Esophagus squamous epithelium (tissue), 5 donors: Measurements from ENCODE around the gene ADGRB3. TPM values are rescaled to one million over a fixed set of nuclear protein-coding genes. Genes with fewer than 3 reads are reported as not detected.

Source experiments
- DNase-seq: peaks from one replicate; lab custom pipeline; 2025; lab: John Stamatoyannopoulos, UW
- H3K27ac ChIP-seq, 4 donors: fragments of 200-600 bp; sonication (generic); one replicate each; pipeline ENCODE4 v1.5.1; 2016 to 2019; ENCODE audit warnings: mild to moderate bottlenecking in 1 of 4
- H3K27me3 ChIP-seq, 4 donors: fragments of 200-600 bp; sonication (generic); 1 replicate in 3 of 4; 2 replicates in 1 of 4; pipeline versions ENCODE4 v1.5.1 to v1.6.0; 2017 to 2021; ENCODE audit warnings: antibody characterized with exemption in 1 of 4
- H3K36me3 ChIP-seq, 3 donors: fragments of 200-600 bp; sonication (generic); one replicate each; pipeline ENCODE4 v1.5.1; 2016 to 2019
- H3K4me1 ChIP-seq, 3 donors: fragments of 200-600 bp; sonication (generic); one replicate each; pipeline ENCODE4 v1.5.1; 2017 to 2019
- H3K4me3 ChIP-seq, 4 donors: fragments of 200-600 bp; sonication (generic); 1 replicate in 3 of 4; 2 replicates in 1 of 4; pipeline ENCODE4 v1.5.1; 2016 to 2019; ENCODE audit warnings: mild to moderate bottlenecking in 2 of 4, moderate library complexity in 1 of 4
- H3K9me3 ChIP-seq, 3 donors: fragments of 200-600 bp; sonication (generic); one replicate each; pipeline ENCODE4 v1.5.1; 2016 to 2019
- POLR2A ChIP-seq, 4 donors: fragments of 450-650 bp; IDR thresholded peaks; one replicate each; pipeline ENCODE4 v1.6.1; 2017; ENCODE audit warnings: antibody characterized with exemption in 4 of 4, mild to moderate bottlenecking in 4 of 4, moderate library complexity in 3 of 4
- WGBS, 2 donors: methylation state at CpG; one replicate each; pipeline ENCODE4 v1.1.5; 2018; 5-methylcytosine and 5-hydroxymethylcytosine counted together
- intact Hi-C: fragments of 100-400 bp; cut with DNase I; formaldehyde crosslinking; loops from one replicate; pipeline ENCODE4 v1.15.0; 2022
- total RNA-seq, 4 donors: library from RNA; depleted of rRNA; stranded (reverse); fragments of >200 nt; gene quantifications; one replicate each; pipeline ENCODE4 v1.1.0, GENCODE V29; 2016
- TF ChIP-seq, protein P1 (sequence below), 6 experiments: fragments of 450-650 bp in 4 of 6; fragments of 200-600 bp in 2 of 6; sonication (generic) in 2 of 6; IDR thresholded peaks; one replicate each; pipeline ENCODE4 v1.5.1; 2016 to 2019; ENCODE audit warnings: antibody characterized with exemption in 6 of 6, mild to moderate bottlenecking in 4 of 6, moderate library complexity in 4 of 6
- donor health status: DM: yes; HTN: yes; CAD: no.

Gene ADGRB3
- total RNA-seq, 4 donors from 2014 or later: 0.04 to 1.1 (median 0.32) TPM

DNA sequence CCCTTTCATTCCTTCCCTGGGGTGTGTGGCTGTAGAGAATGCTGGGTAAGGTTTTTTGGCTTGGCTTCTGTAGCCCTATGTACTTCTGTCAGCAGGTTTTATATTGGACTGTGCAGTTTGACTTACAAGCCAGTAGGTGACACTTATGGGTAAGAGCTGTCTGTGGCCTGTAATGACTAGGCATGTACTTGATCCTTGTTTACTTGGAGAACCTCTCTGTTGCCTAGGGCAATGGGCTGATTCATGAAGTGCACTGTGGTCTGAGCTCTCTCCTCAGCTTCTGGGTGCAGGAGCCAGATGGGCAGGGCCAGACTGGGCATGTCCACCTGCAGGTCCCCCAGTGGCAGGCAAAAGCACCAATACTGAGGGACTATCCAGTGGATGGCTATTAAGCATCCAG, 544.6 kb downstream of the ADGRB3 start:
- no peak overlapping the region for H3K27ac ChIP-seq
- no peak for DNase-seq
- no peak for TF ChIP-seq POLR2A (IDR thresholded peaks at IDR 0.05)
- TF ChIP-seq, protein P1, sequence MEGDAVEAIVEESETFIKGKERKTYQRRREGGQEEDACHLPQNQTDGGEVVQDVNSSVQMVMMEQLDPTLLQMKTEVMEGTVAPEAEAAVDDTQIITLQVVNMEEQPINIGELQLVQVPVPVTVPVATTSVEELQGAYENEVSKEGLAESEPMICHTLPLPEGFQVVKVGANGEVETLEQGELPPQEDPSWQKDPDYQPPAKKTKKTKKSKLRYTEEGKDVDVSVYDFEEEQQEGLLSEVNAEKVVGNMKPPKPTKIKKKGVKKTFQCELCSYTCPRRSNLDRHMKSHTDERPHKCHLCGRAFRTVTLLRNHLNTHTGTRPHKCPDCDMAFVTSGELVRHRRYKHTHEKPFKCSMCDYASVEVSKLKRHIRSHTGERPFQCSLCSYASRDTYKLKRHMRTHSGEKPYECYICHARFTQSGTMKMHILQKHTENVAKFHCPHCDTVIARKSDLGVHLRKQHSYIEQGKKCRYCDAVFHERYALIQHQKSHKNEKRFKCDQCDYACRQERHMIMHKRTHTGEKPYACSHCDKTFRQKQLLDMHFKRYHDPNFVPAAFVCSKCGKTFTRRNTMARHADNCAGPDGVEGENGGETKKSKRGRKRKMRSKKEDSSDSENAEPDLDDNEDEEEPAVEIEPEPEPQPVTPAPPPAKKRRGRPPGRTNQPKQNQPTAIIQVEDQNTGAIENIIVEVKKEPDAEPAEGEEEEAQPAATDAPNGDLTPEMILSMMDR (IDR thresholded peaks at IDR 0.05): no peak
- no peak overlapping the region for H3K4me3 ChIP-seq
- intact Hi-C loops: no loop called here
- no peaks in the 10 kb centered on the region for H3K4me1 ChIP-seq
- no peaks in the 10 kb centered on the region for H3K36me3 ChIP-seq
- H3K27me3 ChIP-seq: no peaks in the 10 kb centered on the region
- peaks cover 0 to 4% (median 0%) of the 10 kb centered on the region in 3 donors for H3K9me3 ChIP-seq

DNA sequence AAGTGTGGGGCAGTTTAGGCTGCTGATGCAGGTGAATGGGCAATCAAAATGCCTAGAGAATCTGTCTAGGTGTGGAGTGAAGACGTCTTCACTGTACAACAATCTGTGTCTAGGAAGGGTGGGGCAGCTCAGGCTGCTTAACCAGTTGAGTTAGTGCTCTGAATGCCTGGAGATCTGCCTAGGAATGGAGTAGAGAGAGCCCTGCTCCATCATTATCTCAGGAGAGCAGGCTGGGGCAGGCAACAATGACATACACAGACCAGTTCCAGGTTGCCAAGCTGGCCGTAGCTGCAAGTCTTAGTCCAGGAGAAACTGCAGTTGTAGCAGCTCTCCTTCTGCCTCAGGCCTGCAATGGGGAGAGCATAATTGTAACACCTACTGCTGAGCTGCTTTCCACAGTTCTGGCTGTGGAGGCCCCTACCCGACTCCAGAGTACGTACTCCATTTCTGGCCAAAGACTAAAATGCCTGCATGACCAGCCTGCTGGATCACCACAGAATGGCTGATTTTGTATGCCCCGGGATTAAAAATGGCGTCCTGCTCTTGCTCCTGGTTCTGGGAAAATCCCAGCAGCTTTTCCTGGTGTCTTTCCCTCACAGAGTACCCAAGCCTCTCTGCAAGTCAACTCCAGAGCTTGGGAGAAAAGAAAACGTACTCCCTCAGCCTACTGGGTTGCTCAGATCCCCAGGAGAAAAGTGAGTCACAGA, 545.4 kb downstream of the ADGRB3 start:
- 64 to 78% methylated on average over 4 to 7 of the region's 7 CpGs for WGBS, 2 donors
- no peak for TF ChIP-seq POLR2A (IDR thresholded peaks at IDR 0.05)
- TF ChIP-seq, protein P1 (IDR thresholded peaks at IDR 0.05): no peak
- no peak overlapping the region for H3K4me3 ChIP-seq
- no peaks in the 10 kb centered on the region for H3K4me1 ChIP-seq
- H3K27ac ChIP-seq: no peak overlapping the region
- H3K27me3 ChIP-seq: no peaks in the 10 kb centered on the region
- H3K36me3 ChIP-seq: no peaks in the 10 kb centered on the region
- DNase-seq: no peak
- intact Hi-C loops: no loop called here
- H3K9me3 ChIP-seq: peaks cover 0 to 4% (median 0%) of the 10 kb centered on the region in 3 donors

DNA sequence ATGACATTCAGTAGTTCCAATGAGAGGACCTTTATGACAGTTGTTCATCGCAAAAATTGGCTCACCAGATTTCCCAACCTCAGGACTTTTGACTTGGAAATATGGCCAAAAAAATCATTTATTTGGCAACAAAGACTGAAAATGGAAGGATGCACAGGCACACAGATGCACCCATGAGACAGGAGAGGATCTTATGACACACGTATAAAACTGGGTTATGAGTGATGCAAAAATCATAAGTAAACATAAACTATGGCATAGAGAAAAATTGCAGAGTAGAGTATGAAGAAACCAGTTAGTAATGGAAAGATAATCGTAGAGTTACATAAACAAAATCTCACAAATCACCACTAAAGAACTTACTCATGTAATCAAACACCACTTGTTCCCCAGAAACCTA, 546.9 kb downstream of the ADGRB3 start:
- Histone ChIP-seq H3K36me3 (no peaks in the 10 kb centered on the region), H3K27me3 (no peaks in the 10 kb centered on the region), H3K4me1 (no peaks in the 10 kb centered on the region), H3K9me3 (peaks cover 0 to 4% (median 0%) of the 10 kb centered on the region in 3 donors), H3K27ac (no peak overlapping the region), H3K4me3 (no peak overlapping the region)
- WGBS, 2 donors: 68 to 71% methylated on average over 3 of the region's 3 CpGs
- no peak for DNase-seq
- TF ChIP-seq POLR2A (IDR thresholded peaks at IDR 0.05): no peak
- TF ChIP-seq, protein P1 (IDR thresholded peaks at IDR 0.05): no peak
- intact Hi-C loops: no loop called here

DNA sequence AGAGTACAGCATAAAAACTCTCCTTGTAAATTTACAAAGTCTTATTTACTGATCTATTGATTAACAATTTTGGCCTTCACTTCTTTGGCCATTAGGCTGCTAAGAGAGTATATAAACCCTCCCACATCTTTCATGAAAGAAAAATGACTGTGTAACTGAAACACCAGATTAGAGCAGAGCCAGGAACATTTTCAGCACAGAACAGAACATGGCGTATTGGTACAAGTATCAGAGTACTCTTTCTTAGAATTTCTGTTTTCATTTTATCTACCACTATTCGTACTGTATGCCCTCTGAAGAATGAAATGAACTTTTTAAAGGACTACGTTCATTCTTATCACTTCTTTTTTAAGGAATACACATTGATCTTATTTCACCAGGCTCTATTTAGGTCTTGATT, 550.2 kb downstream of the ADGRB3 start:
- WGBS, 2 donors: 83 to 84% methylated on average over 3 of the region's 3 CpGs
- H3K27me3 ChIP-seq: no peaks in the 10 kb centered on the region
- no peak overlapping the region for H3K4me3 ChIP-seq
- no peaks in the 10 kb centered on the region for H3K4me1 ChIP-seq
- H3K27ac ChIP-seq: no peak overlapping the region
- H3K9me3 ChIP-seq: no peaks in the 10 kb centered on the region
- intact Hi-C loops: no loop called here
- no peaks in the 10 kb centered on the region for H3K36me3 ChIP-seq
- DNase-seq: no peak
- no peak for TF ChIP-seq POLR2A (IDR thresholded peaks at IDR 0.05)
- TF ChIP-seq, protein P1 (IDR thresholded peaks at IDR 0.05): no peak

DNA sequence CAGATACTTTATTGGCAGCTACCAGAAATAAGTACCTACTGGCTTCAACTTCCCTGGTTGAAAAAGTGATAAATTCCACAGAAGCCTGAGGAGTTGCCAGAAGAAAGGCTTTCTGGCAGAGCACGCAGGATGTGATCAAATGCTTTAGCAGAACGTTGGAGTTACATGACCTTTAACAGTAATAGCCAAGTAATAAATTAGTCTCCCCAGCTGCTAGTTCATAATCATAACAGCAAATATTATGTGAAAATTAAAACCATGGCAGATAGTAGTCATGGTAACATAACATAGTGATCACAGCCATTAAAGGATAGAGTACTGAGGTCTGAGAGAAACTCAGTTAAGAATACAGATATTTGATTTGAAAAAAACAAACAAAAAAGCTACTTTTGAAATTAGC, 567.7 kb downstream of the ADGRB3 start:
- no peak for TF ChIP-seq POLR2A (IDR thresholded peaks at IDR 0.05)
- TF ChIP-seq, protein P1 (IDR thresholded peaks at IDR 0.05): no peak
- no peaks in the 10 kb centered on the region for H3K27me3 ChIP-seq
- no peak for DNase-seq
- no peaks in the 10 kb centered on the region for H3K4me1 ChIP-seq
- 37 to 45% methylated on average over 2 of the region's 2 CpGs for WGBS, 2 donors
- H3K27ac ChIP-seq: no peak overlapping the region
- H3K4me3 ChIP-seq: no peak overlapping the region
- intact Hi-C loops: no loop called here
- H3K36me3 ChIP-seq: no peaks in the 10 kb centered on the region
- peaks cover 0 to 12% (median 0%) of the 10 kb centered on the region in 3 donors for H3K9me3 ChIP-seq
